Panc1 (cell line): ENCODE measurements around the gene SIRT1. TPM values are rescaled to one million over a fixed set of nuclear protein-coding genes. Genes with fewer than 3 reads are reported as not detected.

Source experiments
- ATAC-seq: fragments of 200-7000 bp; cut with Tn5 transposase; 2 replicates; pipeline ENCODE4 v1.9.1; 2020; ENCODE audit warnings: mild to moderate bottlenecking, moderate library complexity
- BruUV-seq: library from RNA; stranded (reverse); fragments of 400-500 nt; replicated peaks from 2 replicates; lab custom pipeline; 2021; lab: Mats Ljungman, UMichigan
- CTCF ChIA-PET: fragments of 300-600 bp; sonication (Branson Sonifier 250); formaldehyde crosslinking; loops from one replicate; lab custom pipeline; 2022; ENCODE audit warnings: antibody characterized with exemption; lab: Charles Lee
- POLR2A ChIA-PET: fragments of 300-600 bp; sonication (Branson Sonifier 250); formaldehyde crosslinking; loops from one replicate; lab custom pipeline; 2022; ENCODE audit warnings: antibody characterized with exemption; lab: Charles Lee
- DNase-seq: peaks from one replicate; pipeline ENCODE4 v3.0.0-alpha.2; 2010; ENCODE audit warnings: low read depth, low spot score
- H3K27ac ChIP-seq: 2 replicates; pipeline ENCODE4 v1.5.1; 2011; ENCODE audit warnings: mild to moderate bottlenecking, low read length, inconsistent platforms
- H3K27me3 ChIP-seq: fragments of 200-500 bp; sonication (Bioruptor generic); 2 replicates; pipeline ENCODE4 v1.6.0; 2014; ENCODE audit warnings: low read length, inconsistent platforms; ENCODE audit not compliant: control insufficient read depth, insufficient read depth
- H3K36me3 ChIP-seq: fragments of 200-500 bp; sonication (Bioruptor generic); 2 replicates; pipeline ENCODE4 v1.5.1; 2014; ENCODE audit warnings: inconsistent platforms, mild to moderate bottlenecking, low read length, moderate library complexity; ENCODE audit not compliant: control insufficient read depth, insufficient read depth
- H3K4me1 ChIP-seq: 2 replicates; pipeline ENCODE4 v1.5.1; 2011; ENCODE audit warnings: inconsistent platforms, mild to moderate bottlenecking, low read length, moderate library complexity; ENCODE audit not compliant: control insufficient read depth, insufficient read depth
- H3K4me3 ChIP-seq, 2 experiments: 2 replicates each; pipeline ENCODE4 v1.5.1; 2011 to 2012; ENCODE audit warnings: low read depth in 2 of 2, low read length in 2 of 2, mild to moderate bottlenecking in 2 of 2, inconsistent platforms in 1 of 2, moderate library complexity in 1 of 2
- H3K9me3 ChIP-seq: fragments of 200-500 bp; sonication (Bioruptor generic); 2 replicates; pipeline ENCODE4 v1.5.1; 2014; ENCODE audit warnings: low read depth, mild to moderate bottlenecking, inconsistent platforms, low read length, moderate library complexity; ENCODE audit not compliant: control insufficient read depth, insufficient read depth
- CTCF ChIP-seq: fragments of 450-650 bp; IDR thresholded peaks from 2 replicates; pipeline ENCODE4 v1.5.1; 2017; ENCODE audit warnings: mild to moderate bottlenecking
- POLR2AphosphoS5 ChIP-seq: IDR thresholded peaks from 2 replicates; pipeline ENCODE4 v1.6.1; 2012; ENCODE audit warnings: mild to moderate bottlenecking, low read depth, low read length, moderate library complexity
- REST ChIP-seq, 2 experiments: IDR thresholded peaks; 2 replicates each; pipeline ENCODE4 v1.6.1; 2011 to 2012; ENCODE audit warnings: low read depth in 2 of 2, control low read depth in 1 of 2, low read length in 1 of 2, mild to moderate bottlenecking in 1 of 2, moderate library complexity in 1 of 2; ENCODE audit not compliant: insufficient read depth in 1 of 2
- SIN3A ChIP-seq: IDR thresholded peaks from 2 replicates; pipeline ENCODE4 v1.6.1; 2012; ENCODE audit warnings: low read depth, mild to moderate bottlenecking, low read length, moderate library complexity, borderline replicate concordance; ENCODE audit not compliant: insufficient read depth
- TCF7L2 ChIP-seq: IDR thresholded peaks from 2 replicates; pipeline ENCODE4 v1.6.1; 2011; ENCODE audit warnings: mild to moderate bottlenecking, low read depth, low read length, inconsistent platforms
- in situ Hi-C: cut with HindIII; loops from 2 replicates; pipeline ENCODE4 v1.10.0; 2016; ENCODE audit warnings: low sequenced_read_pairs, low pct_unique_long_range_greater_than_20kb
- intact Hi-C: fragments of 100-400 bp; cut with micrococcal nuclease; formaldehyde crosslinking; loops from one replicate; pipeline ENCODE4 v1.10.0; 2022; ENCODE audit not compliant: unreplicated experiment
- total RNA-seq: library from RNA; stranded (reverse); gene quantifications from one replicate; pipeline ENCODE4 v1.2.1, GENCODE V29; 2021; ENCODE audit not compliant: unreplicated experiment

The SIRT1 gene
- total RNA-seq, 1 experiment from 2014 or later, result 45.0 TPM

- no TSS peak for BruUV-seq
- in situ Hi-C loops, result no loop called here
- POLR2A ChIA-PET, result interaction anchor here (0.6 kb wide), 1 partner anchor 74 kb away, joined by 6 read pairs; no protein-coding TSS in a partner anchor
These were observed 49.9 kb downstream of the SIRT1 start for GRCh38 chr10:67934336-67934735.

GRCh38 chr10:67935223-67935622, 50.8 kb downstream of the SIRT1 start:
- Histone ChIP-seq H3K4me3 (no peak overlapping the region), H3K9me3 (no peaks in the 10 kb centered on the region), H3K27me3 (no peaks in the 10 kb centered on the region), H3K27ac (no peak overlapping the region), H3K36me3 (peaks cover 49% of the 10 kb centered on the region), H3K4me1 (no peaks in the 10 kb centered on the region)
- in situ Hi-C loops (no loop called here), intact Hi-C loops (no loop called here)
- TF ChIP-seq REST (IDR thresholded peaks at IDR 0.05; ENCODE audit: insufficient read depth in 1 of 2, low read depth in 2 of 2, low read length in 1 of 2), result no peak
- no peak for TF ChIP-seq SIN3A
- no peak for TF ChIP-seq POLR2AphosphoS5
- TF ChIP-seq TCF7L2, result no peak
- no peak for TF ChIP-seq CTCF
- BruUV-seq, result no TSS peak
- ATAC-seq, result no peak
- POLR2A ChIA-PET, result no interaction called here
- CTCF ChIA-PET, result no interaction called here
- no peak for DNase-seq

More at GRCh38 chr10:67934336-67934735, 49.9 kb downstream of the SIRT1 start:
- DNase-seq (no peak), ATAC-seq (no peak)
- intact Hi-C loops, result no loop called here
- TF ChIP-seq REST (IDR thresholded peaks at IDR 0.05; ENCODE audit: insufficient read depth in 1 of 2, low read depth in 2 of 2, low read length in 1 of 2) (no peak), POLR2AphosphoS5 (no peak), SIN3A (no peak), TCF7L2 (no peak), CTCF (no peak)
- Histone ChIP-seq H3K4me3 (no peak overlapping the region), H3K27me3 (no peaks in the 10 kb centered on the region), H3K4me1 (no peaks in the 10 kb centered on the region), H3K36me3 (peaks cover 49% of the 10 kb centered on the region), H3K27ac (no peak overlapping the region), H3K9me3 (no peaks in the 10 kb centered on the region)
- CTCF ChIA-PET, result no interaction called here
